Prostate gland (tissue), 2 donors: ENCODE measurements around the gene RALGPS1. TPM values are rescaled to one million over a fixed set of nuclear protein-coding genes. Genes with fewer than 3 reads are reported as not detected.

Experiments
- DNase-seq: peaks from one replicate; pipeline ENCODE4 v3.0.0-alpha.2; 2019; ENCODE audit warnings: low spot score
- H3K27ac ChIP-seq, 2 donors: fragments of 200-600 bp; sonication (generic); 2 replicates each; pipeline ENCODE4 v1.5.1; 2017 to 2019
- H3K27me3 ChIP-seq: fragments of 200-600 bp; sonication (generic); replicated peaks from 2 replicates; pipeline ENCODE4 v1.5.1; 2019; ENCODE audit not compliant: insufficient read depth
- H3K36me3 ChIP-seq, 2 donors: fragments of 200-600 bp; sonication (generic); 1 replicate in 1 of 2; 2 replicates in 1 of 2; pipeline versions ENCODE4 v1.5.1 to v1.8.1; 2017 to 2019
- H3K4me1 ChIP-seq: fragments of 200-600 bp; sonication (generic); replicated peaks from 2 replicates; pipeline ENCODE4 v1.5.1; 2019
- H3K4me3 ChIP-seq, 2 donors: fragments of 200-600 bp; sonication (generic); 2 replicates each; pipeline ENCODE4 v1.5.1; 2017 to 2019
- H3K9me3 ChIP-seq: fragments of 200-600 bp; sonication (generic); 2 replicates; pipeline ENCODE4 v1.5.1; 2017
- CTCF ChIP-seq, 4 experiments: fragments of 200-600 bp in 2 of 4; fragments of 450-650 bp in 2 of 4; sonication (generic) in 2 of 4; IDR thresholded peaks; 1 replicate in 3 of 4; 2 replicates in 1 of 4; pipeline ENCODE4 v1.5.1; 2016 to 2019; ENCODE audit warnings: antibody characterized with exemption in 4 of 4, mild to moderate bottlenecking in 2 of 4, moderate library complexity in 2 of 4
- POLR2A ChIP-seq: fragments of 450-650 bp; IDR thresholded peaks from one replicate; pipeline ENCODE4 v1.6.1; 2016; ENCODE audit warnings: antibody characterized with exemption, mild to moderate bottlenecking
- POLR2AphosphoS5 ChIP-seq: sonication (generic); formaldehyde crosslinking; IDR thresholded peaks from one replicate; pipeline ENCODE4 v1.6.1; 2017; ENCODE audit warnings: antibody characterized with exemption
- WGBS: methylation state at CpG from one replicate; pipeline ENCODE4 v1.1.5; 2018; 5-methylcytosine and 5-hydroxymethylcytosine counted together
- intact Hi-C: fragments of 100-400 bp; cut with DNase I; formaldehyde crosslinking; loops from one replicate; pipeline ENCODE4 v1.14.2; 2022
- total RNA-seq, 2 donors: library from RNA; depleted of rRNA; stranded (reverse); fragments of >200 nt; gene quantifications; one replicate each; pipeline ENCODE4 v1.1.0, GENCODE V29; 2016

The RALGPS1 gene
- total RNA-seq, 2 donors from 2014 or later: 14.7 to 20.7 TPM

GRCh38 chr9:127165116-127165515 is 250.5 kb downstream of the RALGPS1 start:
- Histone ChIP-seq H3K27me3 (no peaks in the 10 kb centered on the region), H3K4me1 (no peaks in the 10 kb centered on the region), H3K4me3 (no peak overlapping the region), H3K36me3 (no peaks in the 10 kb centered on the region), H3K27ac (no peak overlapping the region), H3K9me3 (no peaks in the 10 kb centered on the region)
- WGBS: 86% methylated on average over 4 of the region's 4 CpGs
- intact Hi-C loops: no loop called here
- TF ChIP-seq POLR2A (no peak), CTCF (IDR thresholded peaks at IDR 0.05) (no peak), POLR2AphosphoS5 (no peak)
- DNase-seq: no peak

- no peak overlapping the region for H3K4me3 ChIP-seq
- H3K9me3 ChIP-seq: no peaks in the 10 kb centered on the region
- no peak for DNase-seq
- TF ChIP-seq POLR2A: no peak
- TF ChIP-seq CTCF (IDR thresholded peaks at IDR 0.05): no peak
- TF ChIP-seq POLR2AphosphoS5: no peak
- H3K36me3 ChIP-seq: no peaks in the 10 kb centered on the region
- WGBS: 83% methylated on average over 5 of the region's 5 CpGs
- intact Hi-C loops: no loop called here
- no peaks in the 10 kb centered on the region for H3K4me1 ChIP-seq
- no peak overlapping the region for H3K27ac ChIP-seq
- no peaks in the 10 kb centered on the region for H3K27me3 ChIP-seq
These were observed 251.5 kb downstream of the RALGPS1 start for GRCh38 chr9:127166111-127166510.

GRCh38 chr9:127166651-127167524 is 252.3 kb downstream of the RALGPS1 start:
- H3K4me3 ChIP-seq: no peak overlapping the region
- H3K4me1 ChIP-seq: no peaks in the 10 kb centered on the region
- DNase-seq: no peak
- H3K36me3 ChIP-seq: no peaks in the 10 kb centered on the region
- 91% methylated on average over 12 of the region's 12 CpGs for WGBS
- no peak overlapping the region for H3K27ac ChIP-seq
- intact Hi-C loops: no loop called here
- TF ChIP-seq CTCF (IDR thresholded peaks at IDR 0.05) (no peak), POLR2AphosphoS5 (no peak), POLR2A (no peak)
- H3K27me3 ChIP-seq: no peaks in the 10 kb centered on the region
- no peaks in the 10 kb centered on the region for H3K9me3 ChIP-seq

GRCh38 chr9:127167560-127168326 is 253.2 kb downstream of the RALGPS1 start:
- DNase-seq: no peak
- 96% methylated on average over 11 of the region's 11 CpGs for WGBS
- no peaks in the 10 kb centered on the region for H3K9me3 ChIP-seq
- no peaks in the 10 kb centered on the region for H3K36me3 ChIP-seq
- H3K4me1 ChIP-seq: no peaks in the 10 kb centered on the region
- H3K4me3 ChIP-seq: no peak overlapping the region
- TF ChIP-seq POLR2A (no peak), CTCF (IDR thresholded peaks at IDR 0.05) (no peak), POLR2AphosphoS5 (no peak)
- no peak overlapping the region for H3K27ac ChIP-seq
- intact Hi-C loops: no loop called here
- H3K27me3 ChIP-seq: no peaks in the 10 kb centered on the region
